ENCODE measurements around the gene GHDC.

DNA sequence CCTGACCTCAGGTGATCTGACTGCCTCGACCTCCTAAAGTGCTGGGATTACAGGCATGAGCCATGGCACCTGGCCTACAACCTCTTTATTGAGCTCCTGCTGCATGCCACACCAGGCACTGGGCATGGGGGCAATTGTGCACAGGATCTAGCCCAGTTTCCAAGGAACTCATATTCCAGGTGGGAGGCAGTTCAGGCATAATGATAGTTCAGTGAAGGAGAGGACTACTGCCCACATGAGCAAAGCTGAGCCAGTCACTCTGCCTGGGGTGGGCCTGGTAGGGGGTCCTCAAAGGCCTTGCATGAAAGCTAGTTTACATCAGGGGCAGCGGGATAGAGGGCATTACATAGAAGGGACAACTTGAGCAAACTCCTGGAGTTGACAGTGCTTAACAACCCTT lies 6.5 kb downstream of the GHDC start:
- TF ChIP-seq CREB1 (IDR thresholded peaks at IDR 0.05; ENCODE audit: low read depth), result no peak
- no peak for TF ChIP-seq USF1 (IDR thresholded peaks at IDR 0.05)
- TF ChIP-seq EGR1 (IDR thresholded peaks at IDR 0.05), result no peak
- no peak for TF ChIP-seq TCF12 (IDR thresholded peaks at IDR 0.05; ENCODE audit: low read depth)
- TF ChIP-seq RAD21 (IDR thresholded peaks at IDR 0.05; ENCODE audit: low read depth), result no peak
- TF ChIP-seq YY1 (IDR thresholded peaks at IDR 0.05; ENCODE audit: low read depth), result no peak

Measured in Ishikawa (cell line).